Stimulated activated CD4-positive, alpha-beta T cell treated with anti-CD3 and anti-CD28 coated beads, Interleukin-4, amount 100 ng/mL, for 24 hours (primary cell): Measurements from ENCODE around the gene PPP1R2.
A peak's percentile ranks its signal among the peaks of the same experiment; 100 is the strongest.
"Not testable (repeated sequence)": the region's sequence is repeated elsewhere in the genome, so short reads cannot be mapped to it uniquely, and the experiment has no call there.

Experiments used
- DNase-seq: peaks from one replicate; pipeline ENCODE4 v3.0.0-alpha.2; 2020

The PPP1R2 gene

GRCh38 chr3:195542698-195543499, at the start of gene PPP1R2:
Gene PPP1R2 (minus strand): TSS chr3:195543325. CDS start chr3:195543025, 300 bp downstream.
- peak; percentile 93 for DNase-seq

GRCh38 chr3:195591852-195592251, 48.7 kb upstream of the PPP1R2 start:
- no peak for DNase-seq

DNA sequence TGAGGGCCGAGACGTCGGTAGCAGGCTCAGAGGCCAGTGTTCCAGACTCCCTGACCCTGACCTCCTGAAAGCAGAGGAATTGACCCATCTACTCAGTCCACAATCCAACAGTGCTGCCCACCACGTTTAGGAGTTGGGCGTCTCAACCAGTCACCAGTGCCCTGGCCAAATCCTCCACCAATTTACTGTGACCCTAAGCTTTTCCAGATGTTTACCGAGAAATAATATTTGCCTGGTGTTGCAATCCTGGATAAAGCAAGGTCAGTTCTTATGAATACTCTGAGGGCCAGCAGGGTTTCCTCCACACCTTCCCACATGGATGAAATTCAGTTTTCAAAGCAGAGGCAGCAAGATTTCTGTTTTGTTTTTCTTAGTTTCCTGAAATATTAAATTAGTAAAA, 48.1 kb upstream of the PPP1R2 start:
- DNase-seq = no peak

GRCh38 chr3:195590381-195590780, 47.3 kb upstream of the PPP1R2 start:
- not testable (repeated sequence) for DNase-seq

GRCh38 chr3:195589796-195590195, 46.7 kb upstream of the PPP1R2 start:
- DNase-seq = not testable (repeated sequence)

GRCh38 chr3:195587824-195588223, 44.7 kb upstream of the PPP1R2 start:
- DNase-seq = no peak

DNA sequence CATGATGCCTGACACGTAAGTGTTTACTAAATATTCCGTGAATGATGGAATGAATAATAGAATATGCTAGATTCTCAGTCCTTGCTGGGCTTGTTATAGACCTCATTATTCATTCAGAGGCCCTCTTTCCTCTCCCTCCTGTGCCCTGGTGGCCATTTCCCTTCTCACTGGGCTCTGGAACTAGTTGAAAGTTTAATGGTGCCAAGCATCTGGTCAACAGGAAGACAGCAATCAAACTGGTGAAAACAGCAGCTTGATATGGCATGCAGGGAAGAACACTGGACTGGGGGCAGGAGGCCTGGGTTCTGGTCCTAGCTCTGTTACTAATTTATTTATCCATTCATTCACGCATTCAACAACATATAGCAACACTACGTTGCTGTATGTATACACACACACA, 44.3 kb upstream of the PPP1R2 start:
- no peak for DNase-seq

GRCh38 chr3:195584543-195584870, 41.4 kb upstream of the PPP1R2 start:
- DNase-seq = no peak

DNA sequence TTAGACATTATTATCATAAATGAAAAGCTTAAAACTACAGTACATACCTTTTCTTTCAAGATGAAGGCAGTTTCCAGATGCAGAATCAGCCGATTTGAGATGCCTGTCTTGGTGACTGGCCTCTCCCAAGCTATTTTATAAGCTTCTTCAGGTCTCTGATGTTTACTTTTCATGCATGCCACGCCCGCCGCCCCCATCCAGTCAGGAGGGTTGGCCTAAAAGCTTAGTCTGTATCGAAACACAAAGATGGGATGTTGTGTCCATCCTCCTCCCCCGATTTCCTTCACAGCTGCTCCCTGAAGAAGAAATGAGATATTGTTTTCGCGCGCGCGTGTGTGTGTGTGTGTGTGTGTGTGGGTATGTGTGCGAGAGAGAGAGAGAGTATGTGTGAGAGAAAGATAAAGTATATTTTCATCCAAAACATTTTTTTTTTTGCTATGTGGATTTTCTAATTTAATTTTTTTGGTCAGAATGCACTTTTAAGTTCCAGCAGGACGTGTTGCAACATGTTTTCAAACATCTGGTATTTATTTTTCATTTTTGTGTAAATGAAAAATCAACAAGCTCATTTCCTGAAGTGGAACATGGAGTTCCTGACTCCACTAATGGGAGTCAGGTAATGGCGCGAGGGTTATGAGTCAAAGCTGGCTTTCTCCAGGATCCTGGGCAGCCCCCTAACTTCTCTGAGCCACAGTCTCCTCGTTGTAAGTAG, 40.9 kb upstream of the PPP1R2 start, which contains the start of gene APOD:
TSS of gene APOD (minus strand) at position 110 of the 712 bp plus-strand sequence. CDS start 4,479 bp downstream, outside the sequence.
- DNase-seq = no peak

- DNase-seq = no peak
These were observed 39.8 kb upstream of the PPP1R2 start for GRCh38 chr3:195582947-195583346.

DNA sequence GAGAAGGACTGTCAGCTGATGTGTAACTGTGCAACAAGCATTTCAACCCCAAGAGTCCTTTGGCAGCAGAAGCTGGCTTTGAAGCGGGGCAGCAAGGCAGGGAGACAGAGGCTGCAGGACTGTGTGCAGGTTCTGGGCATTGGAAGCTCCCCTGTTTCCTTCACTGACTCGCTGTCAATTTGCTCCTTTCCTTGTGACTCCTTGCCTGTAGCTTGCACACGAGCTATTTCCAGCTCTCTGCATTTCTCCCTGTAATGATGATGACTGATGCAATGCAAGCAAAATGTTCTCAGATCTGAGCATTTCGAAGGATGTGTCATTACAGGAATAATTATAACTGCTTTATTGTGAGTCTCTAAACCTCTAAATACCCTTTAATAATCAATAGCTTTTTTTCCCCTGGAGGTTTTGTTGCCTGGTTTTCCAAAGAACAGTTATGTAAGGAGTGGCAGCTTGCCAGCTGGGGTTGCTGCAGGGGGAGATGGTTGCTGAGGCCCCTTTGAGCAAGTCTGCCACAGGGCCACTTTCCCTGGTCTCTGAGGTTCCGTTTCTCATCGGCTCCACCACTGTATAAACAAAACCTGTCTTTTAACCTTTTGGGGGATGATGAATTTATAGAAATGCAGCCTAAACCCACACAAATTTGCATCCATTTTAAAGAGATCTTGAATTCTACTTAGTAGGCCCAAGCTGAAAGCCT, 37.8 kb upstream of the PPP1R2 start:
- DNase-seq = no peak

- no peak for DNase-seq
These were observed 36.2 kb upstream of the PPP1R2 start for GRCh38 chr3:195579281-195579680.

DNA sequence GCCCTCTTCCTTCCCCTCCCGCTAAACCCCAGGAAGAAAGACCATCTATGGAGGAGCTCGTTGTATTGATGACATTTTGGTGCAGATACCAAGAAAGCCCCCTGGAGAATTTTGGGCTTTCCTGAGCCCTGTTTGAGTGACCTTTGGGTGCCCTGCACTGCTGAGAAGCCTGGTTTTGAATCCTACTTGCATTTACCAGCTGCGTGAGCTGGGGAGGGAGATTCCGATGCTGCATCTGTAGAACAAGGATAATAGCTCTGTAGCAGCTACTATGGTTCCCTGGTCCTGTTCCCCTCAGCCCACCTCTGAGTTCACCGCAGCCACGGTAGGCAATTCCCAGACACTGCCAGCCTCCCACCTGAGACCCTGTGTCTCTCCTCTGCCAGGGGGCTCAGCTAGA, 35.4 kb upstream of the PPP1R2 start:
- no peak for DNase-seq

- DNase-seq = no peak
These were observed 34.6 kb upstream of the PPP1R2 start for GRCh38 chr3:195577645-195578177.

GRCh38 chr3:195574497-195575304, 31.6 kb upstream of the PPP1R2 start:
- DNase-seq = no peak

- no peak for DNase-seq
These were observed 30.7 kb upstream of the PPP1R2 start for GRCh38 chr3:195573611-195574496.

GRCh38 chr3:195571361-195571760, 28.2 kb upstream of the PPP1R2 start:
- no peak for DNase-seq

DNA sequence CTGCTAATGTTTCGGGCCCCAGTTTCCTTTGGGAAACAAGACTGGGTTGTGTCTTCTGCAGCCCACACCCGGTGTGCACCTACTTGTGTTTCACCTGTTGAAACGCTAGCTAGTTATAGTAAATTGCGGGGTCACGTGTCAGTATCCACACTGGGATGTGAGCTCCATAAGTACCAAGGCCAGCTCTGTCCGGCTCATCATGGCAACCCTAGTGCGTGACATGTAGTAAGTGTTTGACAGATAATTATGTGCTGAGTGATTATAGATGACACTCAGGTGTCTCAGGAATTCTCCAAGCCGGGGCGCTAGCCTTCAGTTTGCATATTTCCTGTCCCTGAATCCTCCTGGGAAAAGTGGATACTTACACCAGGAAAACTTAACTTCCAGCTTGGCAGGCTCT, 27.8 kb upstream of the PPP1R2 start:
- DNase-seq = no peak

DNA sequence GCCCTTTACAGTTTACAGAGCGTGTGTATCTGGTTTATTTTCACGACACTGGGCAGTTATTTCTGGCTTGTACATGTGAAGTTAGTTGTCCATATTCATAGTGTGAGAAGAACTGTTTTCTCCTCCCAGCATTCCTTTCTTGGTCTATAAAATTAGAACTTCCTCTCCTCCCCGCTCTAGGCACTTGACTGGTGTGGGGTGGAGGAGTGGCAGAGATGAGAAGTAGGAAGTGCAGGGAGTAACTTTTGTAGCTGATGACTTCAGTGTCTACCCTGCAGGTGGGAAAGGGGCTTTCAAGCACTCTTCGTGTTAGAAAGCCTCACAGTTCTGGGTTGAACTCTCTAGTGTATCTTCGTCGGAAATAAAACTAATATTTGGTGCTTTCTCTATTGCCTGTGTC, 27.2 kb upstream of the PPP1R2 start:
- no peak for DNase-seq

GRCh38 chr3:195568630-195569029, 25.5 kb upstream of the PPP1R2 start:
- DNase-seq = no peak

GRCh38 chr3:195566797-195567196, 23.7 kb upstream of the PPP1R2 start:
- DNase-seq = no peak
